ENCODE measurements around the gene ANKRD31.
"Not testable (repeated sequence)": the region's sequence is repeated elsewhere in the genome, so short reads cannot be mapped to it uniquely, and the experiment has no call there.

The ANKRD31 gene

GRCh38 chr5:75225506-75225905, 11.2 kb downstream of the ANKRD31 start:
- no peak for DNase-seq (ENCODE audit: low read depth in 2 of 2)

- DNase-seq (ENCODE audit: low read depth in 2 of 2), result not testable (repeated sequence)
These were observed 15.9 kb downstream of the ANKRD31 start for GRCh38 chr5:75220787-75221186.

GRCh38 chr5:75214928-75215327, 21.8 kb downstream of the ANKRD31 start:
- no peak for DNase-seq (ENCODE audit: low read depth in 2 of 2)

GRCh38 chr5:75214409-75214808, 22.3 kb downstream of the ANKRD31 start:
- no peak for DNase-seq (ENCODE audit: low read depth in 2 of 2)

- DNase-seq (ENCODE audit: low read depth in 2 of 2), result no peak
These were observed 33.1 kb downstream of the ANKRD31 start for GRCh38 chr5:75203604-75204003.

- DNase-seq (ENCODE audit: low read depth in 2 of 2), result no peak
These were observed 33.7 kb downstream of the ANKRD31 start for GRCh38 chr5:75202935-75203334.

GRCh38 chr5:75200776-75201175, 35.9 kb downstream of the ANKRD31 start:
- DNase-seq (ENCODE audit: low read depth in 2 of 2), result no peak

- DNase-seq (ENCODE audit: low read depth in 2 of 2), result no peak
These were observed 36.7 kb downstream of the ANKRD31 start for GRCh38 chr5:75199946-75200345.

GRCh38 chr5:75199071-75199470, 37.6 kb downstream of the ANKRD31 start:
- DNase-seq (ENCODE audit: low read depth in 2 of 2), result no peak

- DNase-seq (ENCODE audit: low read depth in 2 of 2), result no peak
These were observed 38.9 kb downstream of the ANKRD31 start for GRCh38 chr5:75197745-75198144.

- no peak for DNase-seq (ENCODE audit: low read depth in 2 of 2)
These were observed 43.9 kb downstream of the ANKRD31 start for GRCh38 chr5:75192804-75193203.

- no peak for DNase-seq (ENCODE audit: low read depth in 2 of 2)
These were observed 44.4 kb downstream of the ANKRD31 start for GRCh38 chr5:75192264-75192663.

GRCh38 chr5:75190227-75190626, 46.5 kb downstream of the ANKRD31 start:
- DNase-seq (ENCODE audit: low read depth in 2 of 2), result no peak

GRCh38 chr5:75189353-75189752, 47.3 kb downstream of the ANKRD31 start:
- no peak for DNase-seq (ENCODE audit: low read depth in 2 of 2)

- DNase-seq (ENCODE audit: low read depth in 2 of 2), result no peak
These were observed 50.9 kb downstream of the ANKRD31 start for GRCh38 chr5:75185763-75186162.

- DNase-seq (ENCODE audit: low read depth in 2 of 2), result not testable (repeated sequence)
These were observed 60.7 kb downstream of the ANKRD31 start for GRCh38 chr5:75176009-75176408.

- not testable (repeated sequence) for DNase-seq (ENCODE audit: low read depth in 2 of 2)
These were observed 61.8 kb downstream of the ANKRD31 start for GRCh38 chr5:75174872-75175271.

- no peak for DNase-seq (ENCODE audit: low read depth in 2 of 2)
These were observed 67.2 kb downstream of the ANKRD31 start for GRCh38 chr5:75169516-75169915.

GRCh38 chr5:75168026-75168735, 68.5 kb downstream of the ANKRD31 start:
- no peak for DNase-seq (ENCODE audit: low read depth in 2 of 2)

GRCh38 chr5:75167345-75167744, 69.3 kb downstream of the ANKRD31 start:
- DNase-seq (ENCODE audit: low read depth in 2 of 2), result no peak

- DNase-seq (ENCODE audit: low read depth in 2 of 2), result not testable (repeated sequence)
These were observed 75.2 kb downstream of the ANKRD31 start for GRCh38 chr5:75161508-75161907.

GRCh38 chr5:75156585-75156984, 80.1 kb downstream of the ANKRD31 start:
- DNase-seq (ENCODE audit: low read depth in 2 of 2), result no peak

- DNase-seq (ENCODE audit: low read depth in 2 of 2), result no peak
These were observed 83.8 kb downstream of the ANKRD31 start for GRCh38 chr5:75152860-75153259.

GRCh38 chr5:75148051-75148450, 88.6 kb downstream of the ANKRD31 start:
- DNase-seq (ENCODE audit: low read depth in 2 of 2), result no peak

Measured in stimulated activated CD8-positive, alpha-beta memory T cell treated with anti-CD3 and anti-CD28 coated beads, Interleukin-7, amount 100 ng/mL, for 4 hours (primary cell).